SW 1271 (cell line): ENCODE results near the gene ZER1.

ENCODE experiments used
- DNase-seq, 2 experiments: peaks; one replicate each; lab custom pipeline; 2025; lab: John Stamatoyannopoulos, UW

ZER1 gene

DNA sequence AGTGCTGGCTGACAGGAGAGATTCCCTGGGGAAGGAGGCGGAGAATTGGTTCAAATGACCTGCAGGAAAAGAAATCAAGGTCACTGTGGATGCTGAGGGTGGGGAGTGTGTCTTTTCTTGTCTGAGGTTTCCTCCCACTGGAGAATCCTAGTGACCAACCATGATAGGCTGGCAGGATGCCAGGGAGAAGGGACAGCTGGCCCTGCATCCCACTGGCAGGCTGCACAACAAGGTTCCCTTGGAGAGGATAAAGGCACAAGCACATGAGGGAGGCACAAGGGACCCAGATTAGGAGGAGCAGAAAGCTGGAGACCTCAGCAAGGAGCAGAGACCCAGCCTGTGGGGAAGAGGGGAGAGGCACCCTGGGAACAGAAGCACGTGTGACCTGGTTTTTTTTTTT lies 36.4 kb downstream of the ZER1 start:
- no peak for DNase-seq

DNA sequence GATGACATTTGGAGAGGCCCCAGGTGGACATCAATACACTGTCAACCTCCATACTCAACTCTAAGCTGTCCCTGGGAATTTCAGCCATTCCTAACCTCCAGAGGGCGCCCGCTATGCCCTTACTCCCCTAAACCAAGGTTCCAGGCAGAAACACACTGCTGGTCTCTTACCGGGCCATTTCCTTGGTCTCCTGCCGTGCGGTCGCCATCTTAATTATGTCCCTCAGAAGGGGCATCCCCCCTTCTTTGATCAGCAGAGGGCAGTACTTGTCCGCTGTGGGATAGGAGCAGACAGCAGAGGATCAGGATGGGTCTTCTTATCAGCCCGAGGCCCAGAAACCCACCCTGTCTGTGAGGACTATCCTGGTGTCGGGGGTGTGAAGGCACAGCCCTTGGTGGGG lies 38.5 kb downstream of the ZER1 start:
- DNase-seq, result peak; percentile 59 to 75

DNA sequence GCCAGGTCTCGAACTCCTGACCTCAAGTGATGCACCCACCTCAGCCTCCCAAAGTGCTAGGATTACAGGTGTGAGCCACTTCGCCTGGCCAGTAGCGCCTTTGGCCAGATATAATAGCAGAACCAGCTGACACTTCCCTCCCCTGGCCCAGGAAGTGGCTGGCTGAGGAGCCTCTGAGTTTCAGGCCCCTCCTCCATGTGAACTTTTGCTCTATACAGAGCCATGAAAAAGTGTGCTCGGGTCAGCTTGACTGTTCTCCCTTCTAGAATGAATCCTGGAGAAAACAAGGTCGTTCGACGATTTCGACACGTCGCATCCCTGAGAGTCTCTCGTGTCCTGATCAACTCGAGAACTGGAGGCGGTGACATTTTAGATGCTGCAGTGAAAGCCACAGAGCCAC lies 39.2 kb downstream of the ZER1 start:
- DNase-seq, result no peak

DNA sequence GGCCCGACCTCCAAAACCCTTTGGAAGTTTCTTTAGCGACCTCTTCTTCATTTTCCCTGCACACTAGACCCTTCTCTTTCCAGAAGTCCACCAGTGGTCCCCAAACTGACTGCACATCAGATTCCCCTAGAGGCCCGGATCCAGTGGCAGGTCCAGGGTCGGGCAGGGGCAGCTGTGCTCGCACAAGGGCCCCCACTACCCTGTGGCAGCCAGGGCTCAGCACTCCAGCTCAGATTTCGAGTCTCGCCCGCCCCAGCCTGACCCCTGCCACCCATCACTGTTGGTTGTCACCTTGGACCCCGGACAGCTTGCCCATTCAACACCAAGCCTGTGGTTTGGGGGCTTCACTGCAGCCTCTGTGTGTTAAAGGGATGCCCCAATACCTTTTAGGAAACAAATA lies 40.0 kb downstream of the ZER1 start:
- no peak for DNase-seq

DNA sequence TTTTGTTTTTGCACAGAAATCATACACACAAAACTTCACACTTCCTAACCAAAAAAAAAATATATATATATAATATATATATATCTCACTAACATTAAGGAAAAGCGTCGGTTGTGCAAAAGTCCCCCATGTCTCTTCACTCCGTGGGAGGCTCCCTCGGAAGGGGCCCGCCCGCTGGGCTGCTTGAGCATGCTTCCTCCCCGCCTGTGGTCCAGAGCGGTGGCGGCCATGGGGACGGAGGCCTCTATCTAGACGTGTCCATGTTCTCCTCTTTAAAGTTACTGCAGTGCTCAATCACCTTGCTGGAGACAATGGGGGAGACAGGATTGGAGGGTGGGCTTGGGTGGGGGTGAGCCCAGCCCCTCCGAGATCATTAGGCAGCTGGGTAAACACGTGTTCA lies 40.6 kb downstream of the ZER1 start:
- no peak for DNase-seq

DNA sequence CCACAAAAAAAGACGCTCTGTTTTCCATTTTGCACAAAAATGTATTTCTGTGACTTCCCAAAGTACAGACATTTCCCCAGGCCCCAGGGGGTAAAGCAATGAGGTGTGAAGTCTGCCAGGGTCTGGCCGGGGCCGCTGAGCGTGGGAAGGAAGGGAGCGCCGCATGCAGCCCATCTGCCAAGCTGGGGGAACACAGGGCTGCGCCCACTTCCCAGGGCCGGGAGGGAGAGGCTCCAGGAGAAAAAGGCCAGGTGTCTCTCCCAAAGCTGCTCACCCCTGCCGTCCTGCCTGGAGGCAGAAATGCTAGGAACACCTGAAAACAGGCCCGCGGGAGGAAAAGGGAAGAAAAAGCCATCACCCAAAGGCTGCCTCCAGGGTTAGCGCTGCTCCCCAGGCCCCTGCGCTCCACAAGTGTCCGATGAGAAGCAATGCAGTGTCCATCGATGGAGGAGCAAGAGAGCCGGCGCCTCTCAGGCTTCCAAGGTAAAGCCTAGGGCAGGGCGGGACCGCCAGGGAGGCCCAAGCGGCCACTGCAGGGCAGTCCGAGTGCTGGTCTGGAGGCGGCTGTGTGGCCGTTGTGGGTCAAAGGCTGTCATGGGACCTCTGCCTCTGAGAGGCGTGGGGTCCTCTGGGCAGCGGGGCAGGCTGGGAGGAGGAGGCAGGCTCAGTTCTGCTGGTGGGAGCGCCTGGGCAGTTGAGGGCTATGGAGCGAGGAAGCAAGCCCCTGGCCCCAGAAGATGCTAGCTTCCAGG lies 41.8 kb downstream of the ZER1 start:
- DNase-seq, result no peak

DNA sequence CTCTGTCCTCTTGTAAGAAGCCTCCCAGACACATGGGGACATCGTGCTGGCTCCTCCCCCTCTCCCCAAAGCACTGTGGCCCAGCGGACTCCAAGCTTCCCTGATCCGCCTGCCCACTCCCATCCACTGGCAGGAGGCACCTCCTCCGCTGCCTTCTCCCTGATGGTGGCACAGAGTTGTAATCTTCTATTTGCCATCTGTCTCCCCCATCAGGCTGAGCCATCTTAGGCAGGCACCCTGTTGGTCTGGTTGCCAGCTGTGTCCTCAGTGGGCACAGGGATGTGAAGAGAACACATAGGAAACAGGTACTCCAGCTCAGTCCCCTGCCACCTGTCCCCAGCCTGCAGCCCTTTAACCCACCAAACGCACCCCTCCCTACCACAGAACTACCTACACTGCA lies 42.4 kb downstream of the ZER1 start:
- DNase-seq, result no peak

DNA sequence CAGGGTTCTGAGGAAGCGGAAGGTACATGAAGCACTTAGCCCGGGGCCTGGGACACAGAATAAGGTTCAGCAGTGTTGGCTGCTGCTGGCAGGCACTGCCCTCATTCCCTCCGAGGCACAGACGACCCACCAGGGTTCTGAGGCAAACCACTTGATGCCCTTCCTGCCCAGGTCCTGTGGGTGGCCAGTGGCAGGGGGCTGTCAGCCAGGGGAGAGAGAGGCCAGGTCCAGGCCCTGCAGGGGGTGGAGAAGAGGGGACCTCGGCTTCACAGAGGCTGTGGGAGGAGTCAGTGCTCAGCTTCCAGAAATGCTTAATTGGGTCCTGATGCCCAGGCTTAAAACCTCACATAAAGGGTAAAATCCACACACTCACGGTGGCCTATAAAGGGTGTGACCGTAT lies 43.4 kb downstream of the ZER1 start:
- DNase-seq, result no peak

DNA sequence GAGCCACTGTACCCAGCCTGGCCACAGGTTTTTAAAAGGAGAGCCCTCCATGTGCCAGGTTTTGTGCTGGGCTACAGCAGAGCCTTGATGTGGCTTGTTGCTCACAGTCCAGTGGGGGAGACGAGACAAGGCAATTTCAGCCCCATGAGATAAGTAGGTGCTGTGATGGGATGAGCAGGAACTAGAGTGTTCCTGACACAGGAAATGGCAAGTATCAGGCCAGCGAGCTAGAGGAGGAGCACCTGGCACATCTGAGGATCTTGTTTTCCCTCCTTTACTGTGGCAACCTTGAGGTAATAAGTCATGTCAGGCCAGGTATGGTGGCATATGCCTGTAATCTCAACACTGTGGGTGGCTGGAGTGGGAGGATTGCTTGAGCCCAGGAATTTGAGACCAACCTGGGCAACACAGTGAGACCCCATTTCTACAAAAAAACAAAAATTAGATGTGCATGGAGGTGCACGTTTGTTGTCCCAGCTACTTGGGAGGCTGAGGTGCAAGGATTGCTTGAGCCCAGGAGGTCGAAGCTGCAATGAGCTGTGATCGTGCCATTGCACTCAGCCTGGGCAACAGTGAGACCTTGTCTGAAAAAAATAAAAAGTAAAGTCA lies 44.0 kb downstream of the ZER1 start:
- no peak for DNase-seq

DNA sequence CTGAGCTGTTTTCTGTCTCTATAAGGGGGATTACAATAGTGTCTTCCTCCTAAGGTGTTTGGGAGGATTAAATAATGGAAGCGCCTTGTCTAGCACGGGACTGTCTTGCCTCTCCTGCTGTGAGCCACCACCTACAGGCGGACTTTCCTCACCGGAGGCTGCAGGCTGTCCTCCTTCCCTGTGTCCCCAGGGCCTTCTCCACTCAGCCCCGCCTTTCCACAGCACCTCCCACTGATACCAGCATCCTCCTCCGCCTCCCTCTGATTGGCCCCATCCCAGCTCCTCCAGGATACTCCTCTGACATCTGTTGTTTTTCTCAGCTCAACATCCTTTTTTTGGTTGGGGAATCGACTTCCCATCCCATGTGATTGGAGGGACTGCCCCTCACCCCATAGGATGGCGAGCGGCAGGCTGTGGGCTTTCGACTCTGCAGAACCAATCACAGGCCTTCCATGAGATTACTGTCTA lies 46.9 kb downstream of the ZER1 start:
- peak; percentile 39 to 72 for DNase-seq

DNA sequence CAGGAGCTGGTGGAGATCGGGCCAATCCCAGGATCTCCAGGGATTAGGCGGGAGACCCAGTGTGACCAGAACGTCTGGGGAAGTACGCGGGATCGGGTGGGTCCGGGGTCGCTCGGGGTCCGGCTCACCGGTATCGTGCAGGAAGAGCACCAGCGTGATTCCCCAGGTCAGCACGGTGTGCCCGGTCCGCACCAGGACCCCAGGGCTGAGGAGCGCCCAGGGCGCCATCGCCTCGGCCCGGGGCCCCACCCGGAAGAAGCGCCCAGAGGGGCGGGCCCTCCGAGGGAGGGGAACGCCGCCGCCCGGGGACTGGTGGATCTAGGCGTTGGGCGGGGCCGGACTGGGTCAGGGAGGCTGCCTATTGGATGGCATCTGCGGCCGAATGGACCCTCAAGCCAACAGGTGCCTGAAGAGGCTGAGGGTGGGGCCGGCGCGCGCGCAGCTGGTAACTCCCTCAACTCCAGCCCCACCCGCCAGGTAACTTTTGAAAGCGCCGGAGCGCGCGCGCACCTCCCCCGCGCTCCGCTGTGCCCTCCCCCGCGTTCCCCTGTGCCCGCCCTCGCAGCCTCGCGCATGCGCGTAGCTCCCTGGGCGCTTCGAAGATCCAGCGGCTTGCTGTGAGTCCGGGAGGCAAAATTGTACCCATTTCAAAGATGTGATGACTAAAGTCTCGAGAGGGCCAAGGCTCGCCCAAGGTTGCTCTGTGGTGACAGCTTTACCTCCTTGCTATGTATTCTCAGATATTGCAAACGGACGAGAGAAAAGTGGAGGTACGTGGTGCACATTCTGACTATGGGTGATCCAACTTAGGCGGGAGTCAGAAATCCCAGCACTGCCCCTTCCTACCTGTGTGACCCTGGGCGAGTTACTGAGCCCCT lies 47.6 kb downstream of the ZER1 start, which contains the start of gene ZDHHC12:
TSS of gene ZDHHC12 (minus strand) at position 262 of the 878 bp plus-strand sequence. CDS start at position 228, 34 bp downstream.
- DNase-seq, result peak; percentile 93 to 99

DNA sequence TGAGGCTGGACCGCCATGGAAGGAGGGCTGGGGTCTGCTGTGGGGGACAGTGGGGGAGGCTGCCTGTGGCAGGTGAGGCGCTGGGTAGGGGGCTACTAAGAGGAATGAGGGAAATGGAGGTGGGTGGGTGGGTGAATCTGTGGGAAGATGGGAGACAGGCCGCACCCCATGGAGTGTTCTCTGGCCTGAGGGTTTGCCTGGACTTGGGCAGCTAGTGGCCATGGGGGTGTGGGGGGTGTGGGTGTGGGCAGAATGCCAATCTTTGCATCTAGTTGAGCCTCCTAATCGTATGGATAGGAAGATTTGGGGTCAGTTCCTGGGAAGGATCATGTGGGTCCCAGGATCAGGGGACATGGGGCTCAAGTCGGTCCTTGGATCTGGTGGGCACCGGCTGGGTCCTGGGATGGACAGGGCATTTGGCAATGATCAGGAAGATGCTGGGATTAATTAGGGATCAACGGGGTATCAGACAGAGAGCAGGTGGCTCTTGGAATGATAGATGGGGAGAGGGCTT lies 48.3 kb downstream of the ZER1 start:
- DNase-seq, result no peak

DNA sequence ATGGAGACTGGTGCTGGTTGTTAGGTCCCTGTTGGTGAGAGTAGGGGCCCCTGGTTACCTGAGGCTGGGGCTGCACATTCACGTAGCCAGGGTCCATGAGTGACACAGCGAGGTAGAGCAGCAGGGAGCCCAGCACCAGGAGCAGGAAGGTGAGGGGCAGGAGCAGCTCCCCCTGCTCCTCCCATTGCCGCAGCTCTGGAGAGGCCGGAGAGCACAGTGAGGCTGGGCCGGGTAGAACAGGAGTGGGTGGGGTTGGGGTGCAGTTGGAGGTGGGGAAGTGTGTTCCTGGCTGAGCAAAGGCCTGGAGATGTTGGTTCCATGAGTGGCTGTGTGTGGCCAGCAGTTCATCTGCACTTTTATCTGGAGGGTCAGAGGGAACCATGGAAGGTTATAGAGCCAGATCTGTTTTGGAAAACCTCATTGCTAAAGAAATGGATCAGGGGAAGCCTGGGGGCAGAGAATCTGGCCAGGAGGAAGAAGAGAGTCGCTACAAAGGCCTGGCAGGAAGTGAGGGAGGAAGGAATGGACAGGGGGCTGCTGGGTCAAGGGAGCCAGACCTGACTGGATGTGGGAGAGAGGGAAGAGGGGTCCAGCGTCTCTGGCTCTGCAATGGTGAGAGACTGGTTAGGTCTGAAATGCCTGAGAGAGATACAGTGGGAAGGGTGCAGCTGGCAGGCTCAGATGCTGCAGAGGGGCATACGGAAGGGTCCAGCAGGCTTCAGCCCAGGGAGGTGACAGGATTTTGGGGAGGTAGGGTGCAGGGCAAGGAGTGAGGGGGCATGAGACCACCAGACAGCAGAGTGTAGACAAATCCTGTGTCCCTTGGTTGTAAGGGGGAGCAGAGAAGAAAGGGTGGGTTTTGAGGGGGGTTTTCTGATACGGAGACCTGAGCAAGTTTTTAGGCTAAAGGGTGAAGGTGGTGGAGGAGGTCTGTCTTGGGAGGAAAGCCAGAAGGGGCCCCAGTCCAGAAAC lies 49.1 kb downstream of the ZER1 start:
- DNase-seq, result no peak

DNA sequence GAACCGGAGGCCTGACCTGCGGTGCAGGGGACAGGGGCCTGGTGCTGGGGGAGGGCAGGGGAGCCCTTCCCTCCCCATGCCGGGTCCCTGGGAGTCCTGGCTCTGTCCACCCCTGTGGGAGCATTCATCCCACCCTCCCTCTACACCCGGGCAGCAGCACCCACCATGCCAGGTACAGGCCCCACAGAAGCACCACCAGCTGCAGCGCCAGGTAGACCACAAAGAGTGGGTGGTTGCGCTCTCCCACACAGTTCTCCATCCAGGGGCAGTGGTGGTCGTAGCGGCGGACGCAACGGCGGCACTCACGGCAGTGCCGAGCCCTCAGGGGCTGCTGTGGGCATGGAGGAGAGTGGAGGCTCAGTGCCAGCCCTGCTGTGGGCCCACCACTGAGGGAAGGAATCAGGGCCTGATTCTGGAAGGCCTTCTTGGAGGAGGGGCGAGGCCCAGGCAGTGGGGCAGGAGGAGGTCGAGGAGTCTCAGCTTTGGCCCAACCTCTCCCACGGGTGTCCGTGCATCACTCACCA lies 50.2 kb downstream of the ZER1 start:
- no peak for DNase-seq

DNA sequence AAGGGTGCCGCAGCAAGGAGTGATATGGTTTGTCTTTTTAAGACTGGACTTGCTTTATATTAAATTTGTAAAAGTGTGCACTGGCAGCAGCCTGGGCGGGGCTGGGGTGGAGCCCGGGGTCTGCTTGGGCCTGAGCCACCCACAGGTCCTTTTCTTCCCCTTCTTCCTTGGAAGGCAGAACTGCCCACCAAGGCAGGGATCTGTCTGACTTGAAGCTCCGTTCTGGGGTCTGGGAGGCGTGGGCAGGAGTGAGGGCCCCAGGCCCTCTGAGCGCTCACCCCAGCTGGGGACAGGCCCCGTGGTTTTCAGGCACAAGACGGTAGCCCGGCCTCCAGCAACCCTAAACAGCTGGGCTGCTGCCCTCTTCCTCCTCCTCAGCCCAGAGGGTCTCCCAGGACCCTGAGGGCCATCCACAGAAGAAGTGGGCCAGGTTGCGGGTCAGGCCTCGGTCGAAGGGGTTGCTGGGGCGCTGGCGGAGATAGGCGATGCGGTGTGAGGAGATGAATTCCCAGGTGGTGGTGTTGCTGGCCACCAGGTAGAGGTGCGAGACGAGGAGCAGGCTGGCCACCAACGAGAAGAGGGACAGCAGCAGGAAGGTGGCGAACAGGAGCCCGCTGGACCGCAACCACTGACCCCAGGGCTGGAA lies 50.8 kb downstream of the ZER1 start:
- DNase-seq, result no peak

DNA sequence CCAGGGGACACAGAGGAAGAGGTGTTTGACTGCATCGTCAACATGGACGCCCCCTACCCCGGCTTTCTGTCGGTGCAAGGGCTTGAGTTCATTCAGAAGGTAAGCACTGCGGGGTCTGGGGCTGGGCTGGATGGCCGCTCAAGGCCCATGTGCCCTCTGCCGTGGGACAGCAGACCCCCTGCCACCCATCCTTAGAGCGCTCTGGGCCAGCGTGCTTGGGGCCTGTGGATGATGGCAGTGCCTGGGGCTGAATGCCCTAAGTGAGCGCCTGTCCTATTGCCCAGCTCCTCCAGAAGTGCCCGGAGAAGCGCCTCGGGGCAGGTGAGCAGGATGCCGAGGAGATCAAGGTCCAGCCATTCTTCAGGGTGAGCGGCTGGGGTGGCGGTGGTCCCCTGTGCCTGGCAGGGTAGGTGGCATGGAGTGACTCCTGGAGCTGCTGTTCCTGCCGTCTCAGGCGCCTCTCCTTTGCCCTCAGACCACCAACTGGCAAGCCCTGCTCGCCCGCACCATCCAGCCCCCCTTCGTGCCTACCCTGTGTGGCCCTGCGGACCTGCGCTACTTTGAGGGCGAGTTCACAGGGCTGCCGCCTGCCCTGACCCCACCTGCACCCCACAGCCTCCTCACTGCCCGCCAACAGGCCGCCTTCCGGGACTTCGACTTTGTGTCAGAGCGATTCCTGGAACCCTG lies 51.7 kb downstream of the ZER1 start:
- DNase-seq, result no peak

DNA sequence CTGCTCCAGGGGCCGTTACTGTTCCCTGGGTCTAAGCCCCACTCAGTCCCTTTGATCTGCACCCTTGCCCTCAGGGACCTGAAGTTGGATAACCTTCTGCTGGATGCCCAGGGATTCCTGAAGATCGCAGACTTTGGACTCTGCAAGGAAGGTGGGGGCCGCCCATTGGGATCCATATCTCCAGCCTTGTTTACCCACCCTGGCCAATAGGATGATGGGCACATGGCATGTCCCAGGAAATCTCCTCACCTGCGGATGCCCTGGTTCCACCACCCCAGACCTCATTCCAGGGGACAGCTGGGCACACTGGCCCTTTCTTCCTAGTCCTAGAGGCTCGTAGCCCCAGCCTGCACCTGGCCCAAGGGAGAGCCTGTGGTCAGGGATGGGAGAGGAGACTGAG lies 53.3 kb downstream of the ZER1 start:
- DNase-seq, result no peak

DNA sequence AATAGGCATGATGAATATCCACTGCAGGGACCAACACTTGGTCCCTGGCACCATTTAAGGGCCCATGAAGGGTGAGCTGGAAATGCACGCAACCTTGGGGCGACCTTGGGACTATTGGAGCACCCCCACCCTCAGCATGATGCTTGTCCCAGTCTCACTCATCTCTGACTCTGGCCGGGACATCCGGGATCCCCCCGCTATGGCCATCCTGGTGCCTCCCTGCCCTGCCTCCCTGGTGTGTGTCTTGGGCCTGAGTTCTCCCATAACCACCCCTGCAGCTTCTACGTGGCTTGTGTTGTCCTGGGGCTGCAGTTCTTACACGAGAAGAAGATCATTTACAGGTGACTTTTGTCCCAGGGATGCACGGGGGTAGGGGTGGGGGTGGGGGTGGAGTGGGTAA lies 53.7 kb downstream of the ZER1 start:
- DNase-seq, result no peak

DNA sequence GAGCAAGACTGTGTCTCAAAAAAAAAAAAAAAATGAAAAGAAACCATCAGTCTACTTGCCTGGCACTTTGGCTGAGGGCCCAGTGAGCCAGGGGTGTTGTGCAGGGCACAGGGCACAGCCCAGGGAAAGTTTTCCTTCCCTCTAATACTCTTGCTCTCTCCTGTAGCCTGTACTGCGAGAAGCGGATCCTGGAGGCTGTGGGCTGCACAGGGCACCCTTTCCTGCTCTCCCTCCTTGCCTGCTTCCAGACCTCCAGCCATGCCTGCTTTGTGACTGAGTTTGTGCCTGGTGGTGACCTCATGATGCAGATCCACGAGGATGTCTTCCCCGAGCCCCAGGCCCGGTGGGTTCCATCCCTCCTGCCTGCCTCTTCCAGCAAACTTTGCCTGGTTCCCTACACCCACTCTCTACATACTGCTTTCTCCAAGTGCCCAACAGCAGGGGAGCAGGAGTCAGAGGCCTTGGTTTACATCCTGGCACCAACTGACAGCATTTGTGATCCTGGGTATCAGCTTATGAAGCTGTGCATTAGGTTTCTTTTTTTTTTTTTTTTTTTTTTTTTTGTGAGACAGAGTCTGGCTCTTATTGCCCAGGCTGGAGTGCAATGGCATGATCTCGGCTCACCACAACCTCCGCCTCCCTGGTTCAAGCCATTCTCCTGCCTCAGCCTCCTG lies 55.0 kb downstream of the ZER1 start:
- DNase-seq, result no peak

DNA sequence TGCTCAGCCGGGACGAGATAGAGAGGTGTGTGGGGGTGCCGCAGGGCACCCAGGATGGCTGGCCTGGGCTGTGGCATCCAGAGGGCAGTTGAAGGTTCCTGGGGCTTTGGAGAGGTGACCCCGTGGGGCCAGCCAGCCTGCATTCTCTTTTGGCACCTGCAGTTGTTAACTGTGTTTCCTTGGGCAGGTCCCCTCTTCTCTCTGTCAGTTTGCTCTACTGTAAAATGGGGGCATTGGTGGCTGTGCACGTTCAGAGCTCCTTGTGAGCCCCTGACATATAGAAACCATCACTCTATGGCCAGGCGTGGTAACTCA lies 56.3 kb downstream of the ZER1 start:
- DNase-seq, result no peak
